PC-3 (cell line): Measurements from ENCODE around the gene RBMS3. TPM values are rescaled to one million over a fixed set of nuclear protein-coding genes. Genes with fewer than 3 reads are reported as not detected.

Source experiments
- ATAC-seq: fragments of 200-7000 bp; cut with Tn5 transposase; 2 replicates; pipeline ENCODE4 v1.9.1; 2020; ENCODE audit warnings: mild to moderate bottlenecking, moderate library complexity
- BruUV-seq: library from RNA; stranded (reverse); fragments of 400-500 nt; replicated peaks from 2 replicates; lab custom pipeline; 2021; lab: Mats Ljungman, UMichigan
- CTCF ChIA-PET: fragments of 300-600 bp; sonication (Branson Sonifier 250); formaldehyde crosslinking; loops from one replicate; lab custom pipeline; 2022; ENCODE audit warnings: antibody characterized with exemption; lab: Charles Lee
- POLR2A ChIA-PET: fragments of 300-600 bp; sonication (Branson Sonifier 250); formaldehyde crosslinking; loops from one replicate; lab custom pipeline; 2022; ENCODE audit warnings: antibody characterized with exemption; ENCODE audit not compliant: unreplicated experiment; lab: Charles Lee
- DNase-seq: peaks from one replicate; pipeline ENCODE4 v3.0.0-alpha.2; 2015
- H2AFZ ChIP-seq: fragments of 300-600 bp; sonication (generic); 2 replicates; pipeline ENCODE4 v1.6.0; 2016; ENCODE audit warnings: antibody characterized with exemption, low read length
- H3F3A ChIP-seq: fragments of 300-600 bp; sonication (generic); one replicate; pipeline ENCODE4 v1.6.0; 2017; ENCODE audit warnings: antibody characterized with exemption, low read length, control low read depth, mild to moderate bottlenecking; ENCODE audit not compliant: unreplicated experiment
- H3K27ac ChIP-seq: fragments of 300-600 bp; sonication (generic); 2 replicates; pipeline ENCODE4 v1.5.1; 2016; ENCODE audit warnings: mild to moderate bottlenecking, low read length
- H3K27me3 ChIP-seq: fragments of 300-600 bp; sonication (generic); 2 replicates; pipeline ENCODE4 v1.6.1; 2016; ENCODE audit warnings: low read length, mixed read lengths
- H3K36me3 ChIP-seq: fragments of 300-600 bp; sonication (generic); 2 replicates; pipeline ENCODE4 v1.6.1; 2016; ENCODE audit warnings: low read depth, mixed run types, low read length, mixed read lengths
- H3K4me1 ChIP-seq: fragments of 300-600 bp; sonication (generic); 2 replicates; pipeline ENCODE4 v1.5.1; 2016; ENCODE audit warnings: low read length; ENCODE audit not compliant: insufficient read depth
- H3K4me2 ChIP-seq: fragments of 300-600 bp; sonication (generic); 2 replicates; pipeline ENCODE4 v1.6.0; 2016; ENCODE audit warnings: low read length
- H3K4me3 ChIP-seq: fragments of 300-600 bp; sonication (generic); 2 replicates; pipeline ENCODE4 v1.5.1; 2016; ENCODE audit warnings: mild to moderate bottlenecking, low read length, mixed read lengths
- H3K79me2 ChIP-seq: fragments of 300-600 bp; sonication (generic); 2 replicates; pipeline ENCODE4 v1.6.1; 2017; ENCODE audit warnings: low read length, mixed read lengths
- H3K9ac ChIP-seq: fragments of 300-600 bp; sonication (generic); 2 replicates; pipeline ENCODE4 v1.6.0; 2016; ENCODE audit warnings: mild to moderate bottlenecking, low read length
- H3K9me2 ChIP-seq: fragments of 300-600 bp; sonication (generic); replicated peaks from 2 replicates; pipeline ENCODE4 v1.6.1; 2016; ENCODE audit warnings: mixed run types, low read length, mixed read lengths
- H3K9me3 ChIP-seq: fragments of 300-600 bp; sonication (generic); 2 replicates; pipeline ENCODE4 v1.6.1; 2016; ENCODE audit warnings: low read length, mixed read lengths
- H4K20me1 ChIP-seq: fragments of 300-600 bp; sonication (generic); 2 replicates; pipeline ENCODE4 v1.6.1; 2016; ENCODE audit warnings: low read length, mixed read lengths
- CTCF ChIP-seq: fragments of 300-600 bp; sonication (generic); conservative IDR thresholded peaks from 2 replicates; pipeline ENCODE4 v1.5.1; 2017; ENCODE audit warnings: antibody characterized with exemption, low read depth, mild to moderate bottlenecking, low read length
- EZH2 ChIP-seq: fragments of 300-600 bp; sonication (generic); IDR thresholded peaks from one replicate; pipeline ENCODE4 v1.6.1; 2017; ENCODE audit warnings: antibody characterized with exemption, mild to moderate bottlenecking, low read length; ENCODE audit not compliant: unreplicated experiment
- EZH2phosphoT487 ChIP-seq: fragments of 300-600 bp; sonication (generic); IDR thresholded peaks from 2 replicates; pipeline ENCODE4 v1.6.1; 2018; ENCODE audit warnings: mild to moderate bottlenecking, antibody characterized with exemption, low read length, borderline replicate concordance
- intact Hi-C: fragments of 100-400 bp; cut with micrococcal nuclease; formaldehyde crosslinking; loops from 2 replicates; pipeline ENCODE4 v1.9.0; 2023
- total RNA-seq: library from RNA; depleted of rRNA; stranded (reverse); fragments of >200 nt; gene quantifications from 2 replicates; pipeline ENCODE4 v1.2.3, GENCODE V29; 2014

Gene RBMS3
- total RNA-seq, 1 experiment from 2014 or later: 5.4 TPM

GRCh38 chr3:29764041-29764440 is 483.2 kb downstream of the RBMS3 start:
- Histone ChIP-seq H3K27ac (no peak overlapping the region), H2AFZ (no peak overlapping the region), H3K9me2 (no peaks in the 10 kb centered on the region), H3K27me3 (no peaks in the 10 kb centered on the region), H3K36me3 (no peaks in the 10 kb centered on the region), H4K20me1 (no peaks in the 10 kb centered on the region), H3K9me3 (no peaks in the 10 kb centered on the region), H3K4me2 (no peak overlapping the region), H3K4me3 (no peak overlapping the region), H3K4me1 (peaks cover 16% of the 10 kb centered on the region; the same call in 1 of the 2 replicates), H3K9ac (no peak overlapping the region), H3F3A (no peaks in the 10 kb centered on the region), H3K79me2 (no peaks in the 10 kb centered on the region)
- TF ChIP-seq EZH2phosphoT487 (no peak), EZH2 (no peak), CTCF (no peak)
- BruUV-seq: no TSS peak
- DNase-seq (no peak), ATAC-seq (no peak)
- ChIA-PET CTCF (interaction anchor here (0.6 kb wide), 1 partner anchor 239 kb away, joined by 3 read pairs; no protein-coding TSS in a partner anchor), POLR2A (no interaction called here)
- intact Hi-C loops: loop anchor here (1.0 to 5.0 kb wide), 15 partner anchors 69 to 1288 kb away; no protein-coding TSS in a partner anchor

DNA sequence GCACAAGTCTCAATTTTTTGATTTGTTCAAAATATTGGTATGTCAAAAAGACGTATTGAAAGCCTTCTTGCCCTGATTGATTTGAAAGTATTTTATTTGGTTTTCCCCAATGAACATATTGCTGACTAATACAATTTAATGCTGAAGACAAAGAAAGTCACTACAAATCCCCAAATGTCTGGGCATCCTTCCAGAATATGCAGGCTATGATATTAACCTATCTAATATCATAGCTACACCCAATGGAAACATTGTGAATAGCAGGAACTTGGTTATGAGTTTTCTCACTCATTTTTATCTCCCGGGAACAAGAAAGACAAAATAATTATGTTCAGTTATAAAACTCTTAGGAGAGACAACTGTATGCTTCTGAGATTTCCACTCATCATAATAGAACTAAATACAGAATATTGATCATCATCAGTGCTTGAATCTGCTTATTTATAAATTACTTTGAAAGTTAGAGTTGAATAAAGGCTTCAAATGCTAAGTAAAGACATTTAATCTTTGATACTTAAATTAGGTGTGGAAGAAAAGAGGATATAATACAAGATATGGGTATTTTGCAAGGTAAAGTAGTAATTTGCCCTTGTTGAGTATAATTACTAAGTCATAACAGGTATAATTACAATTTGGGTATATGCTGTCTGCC is 483.9 kb downstream of the RBMS3 start:
- Histone ChIP-seq H4K20me1 (no peaks in the 10 kb centered on the region), H3K27me3 (no peaks in the 10 kb centered on the region), H3K79me2 (no peaks in the 10 kb centered on the region), H3K27ac (no peak overlapping the region), H3K4me2 (no peak overlapping the region), H3K36me3 (no peaks in the 10 kb centered on the region), H3K4me1 (peaks cover 9% of the 10 kb centered on the region; the same call in 1 of the 2 replicates), H3K9me3 (no peaks in the 10 kb centered on the region), H3K9ac (no peak overlapping the region), H3K4me3 (no peak overlapping the region), H2AFZ (0 out of 2 replicates have a peak overlapping the region, but pooled peaks have one; percentile 28), H3K9me2 (no peaks in the 10 kb centered on the region), H3F3A (no peaks in the 10 kb centered on the region)
- intact Hi-C loops: loop anchor here (1.0 to 5.0 kb wide), 15 partner anchors 70 to 1288 kb away; no protein-coding TSS in a partner anchor
- peak; percentile 70 for ATAC-seq
- ChIA-PET CTCF (no interaction called here), POLR2A (no interaction called here)
- BruUV-seq: no TSS peak
- DNase-seq: peak; percentile 94
- peak; percentile 93 for TF ChIP-seq CTCF
- TF ChIP-seq EZH2: no peak

GRCh38 chr3:29771602-29772001 is 490.7 kb downstream of the RBMS3 start:
- ATAC-seq: no peak
- H3K4me2 ChIP-seq: no peak overlapping the region
- H3F3A ChIP-seq: no peaks in the 10 kb centered on the region
- H3K27ac ChIP-seq: no peak overlapping the region
- ChIA-PET POLR2A (interaction anchor here (0.6 kb wide), 1 partner anchor 570 kb away, joined by 4 read pairs; no protein-coding TSS in a partner anchor), CTCF (no interaction called here)
- H3K36me3 ChIP-seq: no peaks in the 10 kb centered on the region
- intact Hi-C loops: no loop called here
- no peak for DNase-seq
- BruUV-seq: no TSS peak
- H3K9ac ChIP-seq: no peak overlapping the region
- H4K20me1 ChIP-seq: no peaks in the 10 kb centered on the region
- H3K4me3 ChIP-seq: no peak overlapping the region
- no peak for TF ChIP-seq CTCF
- no peak for TF ChIP-seq EZH2phosphoT487
- TF ChIP-seq EZH2: no peak
- no peak overlapping the region for H2AFZ ChIP-seq
- no peaks in the 10 kb centered on the region for H3K9me3 ChIP-seq
- H3K9me2 ChIP-seq: no peaks in the 10 kb centered on the region
- H3K79me2 ChIP-seq: no peaks in the 10 kb centered on the region
- no peaks in the 10 kb centered on the region for H3K27me3 ChIP-seq
- H3K4me1 ChIP-seq: no peaks in the 10 kb centered on the region
